Tibial nerve (tissue), 4 donors: Measurements from ENCODE around the gene LAMB1. TPM values are rescaled to one million over a fixed set of nuclear protein-coding genes. Genes with fewer than 3 reads are reported as not detected.
"Not testable (repeated sequence)": the region's sequence is repeated elsewhere in the genome, so short reads cannot be mapped to it uniquely, and the experiment has no call there.

Source experiments
- DNase-seq, 2 donors: peaks; one replicate each; pipeline ENCODE4 v3.0.0-alpha.2; 2019; ENCODE audit warnings: low spot score in 2 of 2
- H3K27ac ChIP-seq, 4 donors: fragments of 200-600 bp; sonication (generic) in 3 of 4; one replicate each; pipeline ENCODE4 v1.5.1; 2017 to 2019; ENCODE audit warnings: mild to moderate bottlenecking in 1 of 4
- H3K27me3 ChIP-seq, 2 donors: fragments of 200-600 bp; sonication (generic) in 1 of 2; one replicate each; pipeline versions ENCODE4 v1.5.1 to v1.6.0; 2017 to 2019
- H3K36me3 ChIP-seq, 3 donors: fragments of 200-600 bp; sonication (generic); one replicate each; pipeline ENCODE4 v1.5.1; 2018 to 2019
- H3K4me1 ChIP-seq, 4 donors: fragments of 200-600 bp; sonication (generic) in 3 of 4; one replicate each; pipeline ENCODE4 v1.5.1; 2017 to 2019
- H3K4me3 ChIP-seq, 4 donors: fragments of 200-600 bp; sonication (generic) in 3 of 4; one replicate each; pipeline ENCODE4 v1.5.1; 2017 to 2019; ENCODE audit warnings: mild to moderate bottlenecking in 1 of 4, moderate library complexity in 1 of 4
- H3K9me3 ChIP-seq, 4 donors: fragments of 200-600 bp; sonication (generic) in 3 of 4; one replicate each; pipeline ENCODE4 v1.5.1; 2017 to 2019
- CTCF ChIP-seq, 5 experiments: fragments of 200-600 bp in 3 of 5; fragments of 450-650 bp in 2 of 5; sonication (generic) in 3 of 5; IDR thresholded peaks; one replicate each; pipeline ENCODE4 v1.5.1; 2016 to 2019; ENCODE audit warnings: antibody characterized with exemption in 5 of 5, mild to moderate bottlenecking in 3 of 5, moderate library complexity in 2 of 5
- EP300 ChIP-seq, 2 donors: sonication (generic); formaldehyde crosslinking; IDR thresholded peaks; one replicate each; pipeline ENCODE4 v1.6.1; 2017; ENCODE audit warnings: antibody characterized with exemption in 2 of 2, mild to moderate bottlenecking in 1 of 2
- POLR2A ChIP-seq, 2 donors: fragments of 450-650 bp; IDR thresholded peaks; one replicate each; pipeline ENCODE4 v1.6.1; 2017; ENCODE audit warnings: antibody characterized with exemption in 2 of 2, mild to moderate bottlenecking in 2 of 2, moderate library complexity in 2 of 2
- WGBS, 2 donors: methylation state at CpG; one replicate each; pipeline ENCODE4 v1.1.5; 2018; 5-methylcytosine and 5-hydroxymethylcytosine counted together
- total RNA-seq, 4 donors: library from RNA; depleted of rRNA; stranded (reverse); fragments of >200 nt; gene quantifications; one replicate each; pipeline ENCODE4 v1.1.0, GENCODE V29; 2016

The LAMB1 gene
- total RNA-seq, 4 donors from 2014 or later, result 232 to 563 (median 357) TPM

GRCh38 chr7:107932805-107933204, 70.2 kb downstream of the LAMB1 start:
- Histone ChIP-seq H3K36me3 (peaks cover 0 to 53% (median 3%) of the 10 kb centered on the region in 3 donors), H3K4me3 (no peak overlapping the region), H3K27ac (peak overlapping the region in 2 of 4 donors; percentile 32 to 53), H3K4me1 (peaks cover 0 to 43% (median 17%) of the 10 kb centered on the region in 4 donors), H3K27me3 (no peaks in the 10 kb centered on the region), H3K9me3 (no peaks in the 10 kb centered on the region)
- DNase-seq, result no peak
- 33 to 47% methylated on average over 2 of the region's 2 CpGs for WGBS, 2 donors
- TF ChIP-seq CTCF (IDR thresholded peaks at IDR 0.05), result no peak
- TF ChIP-seq EP300 (IDR thresholded peaks at IDR 0.05), result no peak
- no peak for TF ChIP-seq POLR2A (IDR thresholded peaks at IDR 0.05)

- no peak overlapping the region for H3K4me3 ChIP-seq
- no peaks in the 10 kb centered on the region for H3K27me3 ChIP-seq
- no peaks in the 10 kb centered on the region for H3K9me3 ChIP-seq
- H3K4me1 ChIP-seq, result peaks cover 0 to 35% (median 11%) of the 10 kb centered on the region in 4 donors
- TF ChIP-seq CTCF (IDR thresholded peaks at IDR 0.05) (no peak), EP300 (IDR thresholded peaks at IDR 0.05) (no peak), POLR2A (IDR thresholded peaks at IDR 0.05) (no peak)
- H3K27ac ChIP-seq, result peak overlapping the region in 2 of 4 donors; percentile 32 to 53
- no peak for DNase-seq
- WGBS, 2 donors, result 34 to 38% methylated on average over 5 of the region's 5 CpGs
- peaks cover 0 to 61% (median 3%) of the 10 kb centered on the region in 3 donors for H3K36me3 ChIP-seq
Measured at GRCh38 chr7:107931740-107932515, 71.0 kb downstream of the LAMB1 start.

GRCh38 chr7:107926481-107926880, 76.5 kb downstream of the LAMB1 start:
- TF ChIP-seq CTCF (IDR thresholded peaks at IDR 0.05), result no peak
- no peak for TF ChIP-seq POLR2A (IDR thresholded peaks at IDR 0.05)
- no peak for TF ChIP-seq EP300 (IDR thresholded peaks at IDR 0.05)
- H3K4me1 ChIP-seq, result peaks cover 0 to 28% (median 0%) of the 10 kb centered on the region in 4 donors
- H3K27ac ChIP-seq, result peak overlapping the region in 2 of 4 donors; percentile 26 to 56
- no peak for DNase-seq
- WGBS, 2 donors, result 79 to 86% methylated on average over 1 of the region's 1 CpG
- no peak overlapping the region for H3K4me3 ChIP-seq
- no peaks in the 10 kb centered on the region for H3K27me3 ChIP-seq
- H3K9me3 ChIP-seq, result no peaks in the 10 kb centered on the region
- H3K36me3 ChIP-seq, result peaks cover 0 to 98% (median 5%) of the 10 kb centered on the region in 3 donors

- DNase-seq, result no peak
- peaks cover 0 to 88% (median 5%) of the 10 kb centered on the region in 3 donors for H3K36me3 ChIP-seq
- TF ChIP-seq EP300 (IDR thresholded peaks at IDR 0.05) (peak in 1 of 2 donors; percentile 5), CTCF (IDR thresholded peaks at IDR 0.05) (no peak)
- H3K27ac ChIP-seq, result peak overlapping the region in 1 of 4 donors; percentile 34
- no peak overlapping the region for H3K4me3 ChIP-seq
- H3K4me1 ChIP-seq, result peaks cover 0 to 37% (median 7%) of the 10 kb centered on the region in 4 donors
- no peaks in the 10 kb centered on the region for H3K9me3 ChIP-seq
- 60 to 62% methylated on average over 5 of the region's 5 CpGs for WGBS, 2 donors
- no peaks in the 10 kb centered on the region for H3K27me3 ChIP-seq
Measured at GRCh38 chr7:107924841-107925504, 78.0 kb downstream of the LAMB1 start.

GRCh38 chr7:107922886-107923285, 80.1 kb downstream of the LAMB1 start:
- 40 to 42% methylated on average over 1 of the region's 1 CpG for WGBS, 2 donors
- Histone ChIP-seq H3K36me3 (peaks cover 0 to 83% (median 9%) of the 10 kb centered on the region in 3 donors), H3K4me1 (peaks cover 0 to 39% (median 7%) of the 10 kb centered on the region in 4 donors), H3K27ac (peak overlapping the region in 2 of 4 donors; percentile 13 to 25), H3K27me3 (no peaks in the 10 kb centered on the region), H3K4me3 (no peak overlapping the region), H3K9me3 (no peaks in the 10 kb centered on the region)
- TF ChIP-seq CTCF (IDR thresholded peaks at IDR 0.05), result no peak
- TF ChIP-seq POLR2A (IDR thresholded peaks at IDR 0.05), result no peak
- no peak for DNase-seq

GRCh38 chr7:107921826-107922225, 81.1 kb downstream of the LAMB1 start:
- not testable (repeated sequence) for H3K4me3 ChIP-seq, H3K9me3 ChIP-seq, DNase-seq, H3K27ac ChIP-seq, H3K27me3 ChIP-seq
- peaks cover 0 to 39% (median 7%) of the 10 kb centered on the region in 4 donors for H3K4me1 ChIP-seq
- WGBS, 2 donors, result 48 to 76% methylated on average over 2 of the region's 2 CpGs
- peaks cover 0 to 85% (median 16%) of the 10 kb centered on the region in 3 donors for H3K36me3 ChIP-seq
